ENCODE results near the gene DZANK1.

DZANK1 gene

DNA sequence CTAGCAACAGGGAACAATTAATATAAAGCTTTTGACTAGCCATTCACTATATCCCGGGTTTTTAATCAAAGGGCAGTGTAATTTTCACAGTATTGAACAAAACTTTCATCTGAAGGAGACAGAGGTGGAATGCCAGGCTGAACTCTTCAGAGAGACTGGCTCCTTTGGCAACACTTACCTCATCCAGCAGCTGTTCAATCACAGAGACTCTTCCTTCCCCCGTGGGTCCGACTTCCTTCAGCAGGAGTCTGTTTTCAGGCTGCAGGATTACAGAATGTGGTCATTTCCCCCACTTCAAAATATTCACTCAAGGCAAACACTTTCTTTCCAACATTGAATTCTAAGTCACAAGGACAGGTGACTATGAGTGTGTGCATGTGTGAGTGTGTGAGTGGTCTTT, 76.6 kb downstream of the DZANK1 start:
- TF ChIP-seq, protein P1, sequence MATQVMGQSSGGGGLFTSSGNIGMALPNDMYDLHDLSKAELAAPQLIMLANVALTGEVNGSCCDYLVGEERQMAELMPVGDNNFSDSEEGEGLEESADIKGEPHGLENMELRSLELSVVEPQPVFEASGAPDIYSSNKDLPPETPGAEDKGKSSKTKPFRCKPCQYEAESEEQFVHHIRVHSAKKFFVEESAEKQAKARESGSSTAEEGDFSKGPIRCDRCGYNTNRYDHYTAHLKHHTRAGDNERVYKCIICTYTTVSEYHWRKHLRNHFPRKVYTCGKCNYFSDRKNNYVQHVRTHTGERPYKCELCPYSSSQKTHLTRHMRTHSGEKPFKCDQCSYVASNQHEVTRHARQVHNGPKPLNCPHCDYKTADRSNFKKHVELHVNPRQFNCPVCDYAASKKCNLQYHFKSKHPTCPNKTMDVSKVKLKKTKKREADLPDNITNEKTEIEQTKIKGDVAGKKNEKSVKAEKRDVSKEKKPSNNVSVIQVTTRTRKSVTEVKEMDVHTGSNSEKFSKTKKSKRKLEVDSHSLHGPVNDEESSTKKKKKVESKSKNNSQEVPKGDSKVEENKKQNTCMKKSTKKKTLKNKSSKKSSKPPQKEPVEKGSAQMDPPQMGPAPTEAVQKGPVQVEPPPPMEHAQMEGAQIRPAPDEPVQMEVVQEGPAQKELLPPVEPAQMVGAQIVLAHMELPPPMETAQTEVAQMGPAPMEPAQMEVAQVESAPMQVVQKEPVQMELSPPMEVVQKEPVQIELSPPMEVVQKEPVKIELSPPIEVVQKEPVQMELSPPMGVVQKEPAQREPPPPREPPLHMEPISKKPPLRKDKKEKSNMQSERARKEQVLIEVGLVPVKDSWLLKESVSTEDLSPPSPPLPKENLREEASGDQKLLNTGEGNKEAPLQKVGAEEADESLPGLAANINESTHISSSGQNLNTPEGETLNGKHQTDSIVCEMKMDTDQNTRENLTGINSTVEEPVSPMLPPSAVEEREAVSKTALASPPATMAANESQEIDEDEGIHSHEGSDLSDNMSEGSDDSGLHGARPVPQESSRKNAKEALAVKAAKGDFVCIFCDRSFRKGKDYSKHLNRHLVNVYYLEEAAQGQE (IDR thresholded peaks at IDR 0.05; ENCODE audit: insufficient read depth in 1 of 2, low read depth in 2 of 2, low read length in 2 of 2): no peak
- no peak for TF ChIP-seq TAF1 (IDR thresholded peaks at IDR 0.05; ENCODE audit: borderline replicate concordance, insufficient read depth, low read length)
- no peak for TF ChIP-seq SIN3A (IDR thresholded peaks at IDR 0.05; ENCODE audit: borderline replicate concordance, insufficient read depth, low read length)
- TF ChIP-seq FOXP2 (optimal IDR thresholded peaks at IDR 0.05; ENCODE audit: borderline replicate concordance, extremely low read depth, extremely low read length, insufficient read depth): no peak
- TF ChIP-seq POLR2AphosphoS5 (IDR thresholded peaks at IDR 0.05; ENCODE audit: low read depth, low read length): no peak

DNA sequence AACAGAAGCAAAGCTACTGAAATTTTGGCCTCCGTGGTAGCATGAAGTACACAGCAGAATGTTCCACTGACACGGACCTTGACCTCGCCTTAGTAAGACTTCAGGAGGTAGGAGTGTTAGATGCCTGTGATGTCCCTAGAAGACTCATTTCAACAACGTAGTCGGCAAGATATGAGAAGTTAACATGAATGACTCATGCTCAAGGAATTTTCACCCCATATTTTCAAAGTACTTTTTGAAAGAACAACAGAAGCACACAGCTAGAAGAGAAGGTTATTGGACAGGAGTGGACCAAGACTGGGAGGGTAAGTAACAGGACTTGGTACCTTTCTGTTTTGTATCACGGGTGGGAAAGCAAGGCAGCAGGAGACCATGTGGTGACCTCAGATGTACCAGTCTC, 78.0 kb downstream of the DZANK1 start:
- TF ChIP-seq POLR2AphosphoS5 (IDR thresholded peaks at IDR 0.05; ENCODE audit: low read depth, low read length) (no peak), TAF1 (IDR thresholded peaks at IDR 0.05; ENCODE audit: borderline replicate concordance, insufficient read depth, low read length) (no peak), FOXP2 (optimal IDR thresholded peaks at IDR 0.05; ENCODE audit: borderline replicate concordance, extremely low read depth, extremely low read length, insufficient read depth) (no peak), SIN3A (IDR thresholded peaks at IDR 0.05; ENCODE audit: borderline replicate concordance, insufficient read depth, low read length) (no peak)
- TF ChIP-seq, protein P1 (IDR thresholded peaks at IDR 0.05; ENCODE audit: insufficient read depth in 1 of 2, low read depth in 2 of 2, low read length in 2 of 2): no peak

DNA sequence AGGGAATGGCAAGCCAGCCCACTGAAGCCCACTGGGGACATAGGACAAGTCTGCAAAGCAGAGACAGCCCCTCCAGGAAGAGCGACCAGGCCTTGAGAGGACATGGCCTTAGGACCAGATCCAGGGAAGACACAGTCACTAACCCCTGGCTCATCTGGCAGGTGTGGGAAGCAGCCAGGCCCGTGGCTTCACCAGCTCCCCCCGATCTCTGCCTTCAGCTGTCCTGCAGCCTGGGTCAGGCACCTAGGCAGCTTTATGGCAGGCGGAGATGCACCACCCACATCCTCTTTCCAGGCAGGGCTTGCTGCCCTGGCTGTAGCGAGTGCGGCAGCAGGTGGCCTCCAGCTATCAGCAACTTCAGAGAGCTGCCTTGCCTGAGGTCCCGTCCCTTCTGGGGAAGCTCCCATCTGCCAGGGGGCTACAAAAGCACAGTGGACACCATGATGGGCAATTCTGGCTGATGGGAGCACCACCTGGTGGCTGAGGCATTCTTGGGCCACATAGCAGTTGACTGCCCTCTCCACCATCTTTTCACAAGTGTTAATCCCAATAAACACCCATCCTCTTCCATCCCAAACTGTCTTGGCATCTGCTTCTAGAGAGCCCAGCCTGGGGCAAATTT, 85.8 kb downstream of the DZANK1 start:
- TF ChIP-seq FOXP2 (optimal IDR thresholded peaks at IDR 0.05; ENCODE audit: borderline replicate concordance, extremely low read depth, extremely low read length, insufficient read depth) (no peak), POLR2AphosphoS5 (IDR thresholded peaks at IDR 0.05; ENCODE audit: low read depth, low read length) (no peak), TAF1 (IDR thresholded peaks at IDR 0.05; ENCODE audit: borderline replicate concordance, insufficient read depth, low read length) (no peak), SIN3A (IDR thresholded peaks at IDR 0.05; ENCODE audit: borderline replicate concordance, insufficient read depth, low read length) (no peak)
- TF ChIP-seq, protein P1 (IDR thresholded peaks at IDR 0.05; ENCODE audit: insufficient read depth in 1 of 2, low read depth in 2 of 2, low read length in 2 of 2): no peak

DNA sequence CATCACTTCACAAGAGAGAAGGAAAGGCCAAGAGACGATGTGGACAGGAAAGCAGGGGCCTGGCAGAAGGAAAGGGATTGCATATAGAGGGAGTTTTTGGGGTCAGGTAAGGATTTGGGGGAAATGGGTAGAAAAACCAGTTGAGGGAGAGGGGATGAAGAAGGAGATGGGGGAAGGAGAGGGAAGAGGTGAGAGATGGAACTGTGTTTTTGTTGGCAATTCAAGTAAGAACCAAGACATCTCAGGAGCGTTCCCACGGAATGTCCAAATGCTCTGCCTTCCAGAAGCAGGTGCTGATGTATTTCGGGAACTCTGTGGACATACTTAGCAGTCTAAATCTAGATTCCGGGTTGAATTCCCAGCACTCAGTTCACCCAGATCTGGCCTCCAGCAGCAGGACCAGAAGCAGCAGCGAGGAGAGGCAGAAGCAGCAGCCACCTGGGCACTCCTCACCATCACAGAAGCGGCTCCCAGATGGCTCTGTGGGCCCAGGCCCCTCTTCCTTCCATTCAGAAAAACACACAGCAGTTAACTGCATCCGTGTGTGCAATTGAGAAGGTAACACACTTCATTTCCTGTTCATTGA, 88.8 kb downstream of the DZANK1 start:
- TF ChIP-seq FOXP2 (optimal IDR thresholded peaks at IDR 0.05; ENCODE audit: borderline replicate concordance, extremely low read depth, extremely low read length, insufficient read depth) (no peak), SIN3A (IDR thresholded peaks at IDR 0.05; ENCODE audit: borderline replicate concordance, insufficient read depth, low read length) (no peak), POLR2AphosphoS5 (IDR thresholded peaks at IDR 0.05; ENCODE audit: low read depth, low read length) (no peak), TAF1 (IDR thresholded peaks at IDR 0.05; ENCODE audit: borderline replicate concordance, insufficient read depth, low read length) (no peak)
- TF ChIP-seq, protein P1 (IDR thresholded peaks at IDR 0.05; ENCODE audit: insufficient read depth in 1 of 2, low read depth in 2 of 2, low read length in 2 of 2): no peak
